Thoracic aorta (tissue), 2 donors: ENCODE results near the gene C2CD2L. TPM values are rescaled to one million over a fixed set of nuclear protein-coding genes. Genes with fewer than 3 reads are reported as not detected.
A peak's percentile ranks its signal among the peaks of the same experiment; 100 is the strongest.

Experiments used
- ATAC-seq: fragments of 150-250 bp; one replicate; pipeline ENCODE4 v1.8.0; 2017; ENCODE audit warnings: low read depth; ENCODE audit not compliant: insufficient number of reproducible peaks, low FRiP score
- DNase-seq: peaks from one replicate; pipeline ENCODE4 v3.0.0-alpha.2; 2020; ENCODE audit warnings: low spot score
- H3K27ac ChIP-seq, 2 donors: fragments of 200-600 bp; sonication (generic); 1 replicate in 1 of 2; 2 replicates in 1 of 2; pipeline ENCODE4 v1.5.1; 2016; ENCODE audit warnings: mild to moderate bottlenecking in 2 of 2, moderate library complexity in 2 of 2
- H3K27me3 ChIP-seq: fragments of 200-600 bp; sonication (generic); replicated peaks from 2 replicates; pipeline ENCODE4 v1.6.0; 2016; ENCODE audit warnings: mild to moderate bottlenecking; ENCODE audit not compliant: insufficient read depth
- H3K36me3 ChIP-seq: fragments of 200-600 bp; sonication (generic); one replicate; pipeline ENCODE4 v1.5.1; 2016
- H3K4me1 ChIP-seq, 2 donors: fragments of 200-600 bp; sonication (generic); 1 replicate in 1 of 2; 2 replicates in 1 of 2; pipeline versions ENCODE4 v1.5.1 to v1.6.0; 2016; ENCODE audit warnings: low read depth in 2 of 2, mild to moderate bottlenecking in 1 of 2; ENCODE audit not compliant: control insufficient read depth in 1 of 2
- H3K4me3 ChIP-seq: fragments of 200-600 bp; sonication (generic); 2 replicates; pipeline ENCODE4 v1.5.1; 2016; ENCODE audit warnings: mild to moderate bottlenecking
- H3K9me3 ChIP-seq: fragments of 200-600 bp; sonication (generic); 2 replicates; pipeline ENCODE4 v1.5.1; 2016
- total RNA-seq, 2 donors: library from RNA; depleted of rRNA; stranded (reverse); fragments of >200 nt; gene quantifications; one replicate each; pipeline versions ENCODE4 v1.1.0 to v1.2.3, GENCODE V29; 2016
- TF ChIP-seq, protein P1 (sequence below): fragments of 200-600 bp; sonication (generic); IDR thresholded peaks from one replicate; pipeline ENCODE4 v1.5.1; 2019; ENCODE audit warnings: antibody characterized with exemption

Gene C2CD2L
- total RNA-seq, 2 donors from 2014 or later = 10.0 to 13.4 TPM

DNA sequence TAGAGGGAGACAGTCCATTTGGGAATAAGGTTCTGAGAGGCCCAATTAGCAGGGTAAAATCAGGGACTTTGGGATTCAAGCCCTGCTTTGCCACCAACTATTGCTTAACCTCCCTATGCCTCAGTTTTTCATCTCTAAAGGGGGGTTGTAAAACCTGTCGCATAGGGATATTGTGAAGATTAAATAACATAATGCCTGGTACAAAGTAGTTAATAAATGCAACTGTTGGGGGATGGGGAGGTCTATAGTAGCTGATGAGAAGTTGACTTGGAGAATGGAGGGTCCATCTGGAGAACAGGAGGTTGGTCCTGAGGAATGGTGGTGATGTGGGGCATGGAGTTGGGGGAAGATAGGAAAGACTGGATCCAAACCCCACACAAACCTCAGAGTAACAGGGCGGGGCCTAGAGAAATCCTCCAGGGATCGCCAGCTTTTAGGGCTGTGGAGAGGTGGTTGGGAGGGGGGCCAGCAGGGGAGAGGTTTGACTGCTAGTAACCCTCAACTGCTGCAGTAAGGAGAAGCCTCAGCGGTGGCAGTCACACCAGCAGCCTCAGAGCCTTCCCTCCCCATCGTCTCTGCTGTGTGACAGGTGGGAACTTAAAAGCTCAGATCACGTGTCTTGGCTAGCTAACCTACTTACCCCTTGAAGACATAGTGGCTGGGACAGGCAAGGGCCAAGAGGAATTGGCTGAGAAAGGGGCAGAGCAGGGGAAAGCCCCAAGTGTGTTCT is 40.6 kb downstream of the C2CD2L start:
- H3K4me3 ChIP-seq = no peak overlapping the region
- no peak for DNase-seq
- no peaks in the 10 kb centered on the region for H3K27me3 ChIP-seq

GRCh38 chr11:119148720-119149017 is 41.5 kb downstream of the C2CD2L start:
- Histone ChIP-seq H3K4me1 (peaks cover 3 to 17% of the 10 kb centered on the region in 2 donors), H3K27ac (no peak overlapping the region), H3K4me3 (peak overlapping the region; percentile 80), H3K36me3 (no peaks in the 10 kb centered on the region), H3K27me3 (no peaks in the 10 kb centered on the region), H3K9me3 (no peaks in the 10 kb centered on the region)
- ATAC-seq = no peak
- TF ChIP-seq, protein P1, sequence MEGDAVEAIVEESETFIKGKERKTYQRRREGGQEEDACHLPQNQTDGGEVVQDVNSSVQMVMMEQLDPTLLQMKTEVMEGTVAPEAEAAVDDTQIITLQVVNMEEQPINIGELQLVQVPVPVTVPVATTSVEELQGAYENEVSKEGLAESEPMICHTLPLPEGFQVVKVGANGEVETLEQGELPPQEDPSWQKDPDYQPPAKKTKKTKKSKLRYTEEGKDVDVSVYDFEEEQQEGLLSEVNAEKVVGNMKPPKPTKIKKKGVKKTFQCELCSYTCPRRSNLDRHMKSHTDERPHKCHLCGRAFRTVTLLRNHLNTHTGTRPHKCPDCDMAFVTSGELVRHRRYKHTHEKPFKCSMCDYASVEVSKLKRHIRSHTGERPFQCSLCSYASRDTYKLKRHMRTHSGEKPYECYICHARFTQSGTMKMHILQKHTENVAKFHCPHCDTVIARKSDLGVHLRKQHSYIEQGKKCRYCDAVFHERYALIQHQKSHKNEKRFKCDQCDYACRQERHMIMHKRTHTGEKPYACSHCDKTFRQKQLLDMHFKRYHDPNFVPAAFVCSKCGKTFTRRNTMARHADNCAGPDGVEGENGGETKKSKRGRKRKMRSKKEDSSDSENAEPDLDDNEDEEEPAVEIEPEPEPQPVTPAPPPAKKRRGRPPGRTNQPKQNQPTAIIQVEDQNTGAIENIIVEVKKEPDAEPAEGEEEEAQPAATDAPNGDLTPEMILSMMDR = no peak
- DNase-seq = no peak

More for the DNA sequence above, 40.6 kb downstream of the C2CD2L start:
- no peaks in the 10 kb centered on the region for H3K36me3 ChIP-seq
- peaks cover 3 to 17% of the 10 kb centered on the region in 2 donors for H3K4me1 ChIP-seq
- no peak for ATAC-seq
- H3K9me3 ChIP-seq = no peaks in the 10 kb centered on the region
- TF ChIP-seq, protein P1 = no peak
- H3K27ac ChIP-seq = no peak overlapping the region

GRCh38 chr11:119149018-119149785 is 42.1 kb downstream of the C2CD2L start, which contains the start of gene ABCG4:
TSS of gene ABCG4 (plus strand) at chr11:119149052. CDS start at chr11:119149966, 914 bp downstream.
- H3K4me1 ChIP-seq = peaks cover 3 to 17% of the 10 kb centered on the region in 2 donors
- no peak for DNase-seq
- H3K9me3 ChIP-seq = no peaks in the 10 kb centered on the region
- H3K27ac ChIP-seq = no peak within 1 kb of the TSS
- no peaks in the 10 kb centered on the region for H3K36me3 ChIP-seq
- H3K4me3 ChIP-seq = peak within 1 kb of the TSS; percentile 80
- H3K27me3 ChIP-seq = no peaks in the 10 kb centered on the region
- TF ChIP-seq, protein P1 = no peak
- ATAC-seq = no peak

DNA sequence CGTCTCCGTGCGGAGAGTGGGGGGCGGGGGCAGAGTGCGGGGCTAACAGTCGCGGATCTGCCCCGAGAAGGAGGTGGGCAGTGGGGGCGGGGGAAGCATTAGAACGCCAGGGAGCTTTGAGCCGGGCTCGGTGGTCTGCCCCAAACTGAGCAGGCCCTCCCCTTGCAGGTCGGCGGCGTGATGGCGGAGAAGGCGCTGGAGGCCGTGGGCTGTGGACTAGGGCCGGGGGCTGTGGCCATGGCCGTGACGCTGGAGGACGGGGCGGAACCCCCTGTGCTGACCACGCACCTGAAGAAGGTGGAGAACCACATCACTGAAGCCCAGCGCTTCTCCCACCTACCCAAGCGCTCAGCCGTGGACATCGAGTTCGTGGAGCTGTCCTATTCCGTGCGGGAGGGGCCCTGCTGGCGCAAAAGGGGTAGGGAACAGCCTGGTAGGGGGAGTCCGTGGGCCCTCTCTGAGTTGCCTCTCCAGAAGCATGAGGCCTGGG is 42.7 kb downstream of the C2CD2L start:
- no peaks in the 10 kb centered on the region for H3K36me3 ChIP-seq
- TF ChIP-seq, protein P1 = no peak
- no peaks in the 10 kb centered on the region for H3K9me3 ChIP-seq
- H3K27me3 ChIP-seq = no peaks in the 10 kb centered on the region
- no peak overlapping the region for H3K27ac ChIP-seq
- H3K4me3 ChIP-seq = peak overlapping the region; percentile 80
- no peak for DNase-seq
- peaks cover 3 to 17% of the 10 kb centered on the region in 2 donors for H3K4me1 ChIP-seq
- ATAC-seq = no peak

GRCh38 chr11:119152043-119152442 is 44.9 kb downstream of the C2CD2L start:
- H3K9me3 ChIP-seq = no peaks in the 10 kb centered on the region
- H3K27ac ChIP-seq = no peak overlapping the region
- TF ChIP-seq, protein P1 = no peak
- no peaks in the 10 kb centered on the region for H3K36me3 ChIP-seq
- no peak overlapping the region for H3K4me3 ChIP-seq
- peaks cover 3 to 17% of the 10 kb centered on the region in 2 donors for H3K4me1 ChIP-seq
- no peaks in the 10 kb centered on the region for H3K27me3 ChIP-seq
- no peak for ATAC-seq
- DNase-seq = no peak
